HG03575 (cell line): ENCODE results near the gene LIPC.

Experiments used
- ATAC-seq: cut with Tn5 transposase; IDR thresholded peaks from one replicate; pipeline ENCODE4 v1.9.1; 2021; ENCODE audit not compliant: unreplicated experiment, insufficient number of reproducible peaks, low FRiP score; ENCODE audit errors: extremely low read depth

Gene LIPC

GRCh38 chr15:58543664-58544335 lies 112.0 kb downstream of the LIPC start:
- ATAC-seq, result no peak

GRCh38 chr15:58544756-58545155 lies 113.0 kb downstream of the LIPC start:
- ATAC-seq, result no peak

GRCh38 chr15:58545307-58546065 lies 113.7 kb downstream of the LIPC start:
- ATAC-seq, result no peak

- no peak for ATAC-seq
Observed at GRCh38 chr15:58546066-58546591, 114.3 kb downstream of the LIPC start.

GRCh38 chr15:58546635-58547627 lies 115.1 kb downstream of the LIPC start:
- no peak for ATAC-seq

GRCh38 chr15:58547628-58548307 lies 116.0 kb downstream of the LIPC start:
- no peak for ATAC-seq

GRCh38 chr15:58548308-58549012 lies 116.7 kb downstream of the LIPC start:
- ATAC-seq, result no peak

GRCh38 chr15:58549013-58549784 lies 117.4 kb downstream of the LIPC start:
- no peak for ATAC-seq

GRCh38 chr15:58549785-58550074 lies 117.9 kb downstream of the LIPC start:
- ATAC-seq, result no peak

GRCh38 chr15:58551084-58551763 lies 119.4 kb downstream of the LIPC start:
- no peak for ATAC-seq

GRCh38 chr15:58551764-58552504 lies 120.1 kb downstream of the LIPC start:
- no peak for ATAC-seq

GRCh38 chr15:58552505-58553364 lies 120.9 kb downstream of the LIPC start:
- no peak for ATAC-seq

GRCh38 chr15:58553365-58553918 lies 121.7 kb downstream of the LIPC start:
- ATAC-seq, result no peak

GRCh38 chr15:58554758-58555157 lies 123.0 kb downstream of the LIPC start:
- ATAC-seq, result no peak
